HepG2 (cell line): ENCODE measurements around the gene ZNF334. TPM values are rescaled to one million over a fixed set of nuclear protein-coding genes. Genes with fewer than 3 reads are reported as not detected.

ENCODE experiments used
- MAF1 ChIP-seq: sonication (generic); formaldehyde crosslinking; IDR thresholded peaks from 2 replicates; pipeline ENCODE4 v1.5.0; 2020; ENCODE audit warnings: missing genetic modification reagents, borderline replicate concordance
- NCOR1 ChIP-seq: fragments of 200-600 bp; sonication (generic); IDR thresholded peaks from 2 replicates; pipeline ENCODE4 v1.7.0; 2017; ENCODE audit warnings: antibody characterized with exemption, low read length, borderline replicate concordance
- POLR2AphosphoS5 ChIP-seq: IDR thresholded peaks from 2 replicates; pipeline ENCODE4 v1.6.1; 2012; ENCODE audit warnings: low read depth, low read length
- RARA ChIP-seq: IDR thresholded peaks from 2 replicates; pipeline ENCODE4 v1.6.1; 2016; ENCODE audit warnings: missing genetic modification reagents, missing compliant biosample characterization
- RBM22 ChIP-seq: fragments of 200-400 bp; formaldehyde crosslinking; optimal IDR thresholded peaks from 2 replicates; pipeline ENCODE3; 2017; ENCODE audit warnings: mild to moderate bottlenecking, low read length, moderate library complexity
- THAP9 ChIP-seq: sonication (generic); formaldehyde crosslinking; IDR thresholded peaks from 2 replicates; pipeline ENCODE4; 2020; ENCODE audit warnings: missing genetic modification reagents, mild to moderate bottlenecking, borderline replicate concordance
- TP53 ChIP-seq: sonication (generic); formaldehyde crosslinking; conservative IDR thresholded peaks from 2 replicates; pipeline ENCODE4 v1.4.0; 2020; ENCODE audit warnings: missing genetic modification reagents
- ZBTB33 ChIP-seq: sonication (generic); formaldehyde crosslinking; IDR thresholded peaks from 2 replicates; pipeline ENCODE4 v1.4.0; 2020; ENCODE audit warnings: missing genetic modification reagents
- ZFP36L1 ChIP-seq: sonication (generic); formaldehyde crosslinking; IDR thresholded peaks from 2 replicates; pipeline ENCODE4 v1.8.0; 2022; ENCODE audit warnings: mild to moderate bottlenecking, missing genetic modification reagents, moderate library complexity
- ZNF441 ChIP-seq: sonication (generic); formaldehyde crosslinking; IDR thresholded peaks from 2 replicates; pipeline ENCODE4 v1.7.0; 2021; ENCODE audit warnings: missing genetic modification reagents, borderline replicate concordance
- ZNF672 ChIP-seq: sonication (generic); formaldehyde crosslinking; IDR thresholded peaks from 2 replicates; pipeline ENCODE4 v1.8.1; 2022; ENCODE audit warnings: missing genetic modification reagents
- ZNF687 ChIP-seq: sonication (generic); formaldehyde crosslinking; IDR thresholded peaks from 2 replicates; pipeline ENCODE4 v1.5.1; 2020; ENCODE audit warnings: mild to moderate bottlenecking, missing genetic modification reagents, moderate library complexity
- ZNF75D ChIP-seq: sonication (generic); formaldehyde crosslinking; IDR thresholded peaks from 2 replicates; pipeline ENCODE4 v1.8.1; 2023; ENCODE audit warnings: missing genetic modification reagents, mild to moderate bottlenecking, borderline replicate concordance
- ZSCAN31 ChIP-seq: sonication (generic); formaldehyde crosslinking; IDR thresholded peaks from 2 replicates; pipeline ENCODE4 v1.5.0; 2020; ENCODE audit warnings: low read depth, mild to moderate bottlenecking, missing genetic modification reagents
- polyA plus RNA-seq, 8 experiments: library from polyadenylated mRNA; depleted of rRNA in 3 of 8; stranded (reverse) in 7 of 8; unstranded in 1 of 8; fragments of >200 nt; fragmentation: Illumina TruSeq in 4 of 8; extraction: Trizol in 4 of 8; gene quantifications; 2 replicates each; pipeline versions ENCODE4 v1.2.1 to v1.2.3, GENCODE V29; 2011 to 2016; ENCODE audit warnings: low read depth in 4 of 8, missing spikeins in 1 of 8, mixed read lengths in 1 of 8; ENCODE audit not compliant: insufficient read depth in 1 of 8
- total RNA-seq, 5 experiments: library from RNA; depleted of rRNA; stranded (reverse); fragments of >200 nt; fragmentation: Illumina TruSeq; extraction: Trizol; gene quantifications; 2 replicates each; pipeline ENCODE4 v1.2.3, GENCODE V29; 2016; ENCODE audit warnings: low read depth in 1 of 5

ZNF334 gene
- total and polyA plus RNA-seq, 2 of the 13 experiments (the other 11 are each of a cell fraction or from before 2014, with no cell fraction given), result 4.8 to 7.8 TPM

GRCh38 chr20:46543959-46544358, 30.6 kb upstream of the ZNF334 start (continued):
- no peak for TF ChIP-seq THAP9 (CRISPR knock-in tag)
- TF ChIP-seq ZSCAN31 (CRISPR knock-in tag), result no peak
- 0 out of 2 replicates have a peak, but pooled peaks have one; percentile 14 for TF ChIP-seq NCOR1
- peak; percentile 58 for TF ChIP-seq RARA (CRISPR knock-in tag)
- TF ChIP-seq ZNF672 (CRISPR knock-in tag), result no peak
- no peak for TF ChIP-seq MAF1
- TF ChIP-seq ZNF687 (CRISPR knock-in tag), result no peak
- no peak for TF ChIP-seq ZFP36L1
- no peak for TF ChIP-seq ZNF441 (CRISPR knock-in tag)
- TF ChIP-seq ZNF75D (CRISPR knock-in tag), result no peak
- no peak for TF ChIP-seq TP53 (CRISPR knock-in tag)
- no peak for TF ChIP-seq ZBTB33 (CRISPR knock-in tag)
- no peak for TF ChIP-seq POLR2AphosphoS5
- TF ChIP-seq RBM22, result no peak
- TF ChIP-seq, all 625 proteins: peak for 14
